Lower leg skin (tissue), 4 donors: Measurements from ENCODE around the gene CCDC127. TPM values are rescaled to one million over a fixed set of nuclear protein-coding genes. Genes with fewer than 3 reads are reported as not detected.

ENCODE experiments used
- DNase-seq, 2 donors: peaks; one replicate each; pipeline ENCODE4 v3.0.0-alpha.2; 2019; ENCODE audit warnings: low spot score in 2 of 2
- H3K4me3 ChIP-seq: fragments of 200-600 bp; sonication (generic); 2 replicates; pipeline ENCODE4 v1.5.1; 2017; ENCODE audit warnings: mild to moderate bottlenecking, low read depth; ENCODE audit not compliant: poor library complexity, severe bottlenecking
- CTCF ChIP-seq, 3 donors: fragments of 450-650 bp; IDR thresholded peaks; one replicate each; pipeline ENCODE4 v1.5.1; 2016; ENCODE audit warnings: antibody characterized with exemption in 3 of 3, mild to moderate bottlenecking in 3 of 3, moderate library complexity in 2 of 3
- POLR2A ChIP-seq, 2 donors: fragments of 450-650 bp; IDR thresholded peaks; one replicate each; pipeline ENCODE4 v1.6.1; 2016 to 2017; ENCODE audit warnings: antibody characterized with exemption in 2 of 2, mild to moderate bottlenecking in 1 of 2, moderate library complexity in 1 of 2
- WGBS, 2 donors: methylation state at CpG; one replicate each; pipeline ENCODE4 v1.1.5; 2018; 5-methylcytosine and 5-hydroxymethylcytosine counted together
- intact Hi-C: fragments of 100-400 bp; cut with DNase I; formaldehyde crosslinking; loops from one replicate; pipeline ENCODE4 v1.15.0; 2023; ENCODE audit warnings: low total_unique reads
- total RNA-seq, 4 donors: library from RNA; depleted of rRNA; stranded (reverse); fragments of >200 nt; gene quantifications; one replicate each; pipeline ENCODE4 v1.1.0, GENCODE V29; 2016

CCDC127 gene
- total RNA-seq, 4 donors from 2014 or later: 3.0 to 6.2 (median 4.6) TPM

- intact Hi-C loops: no loop called here
- 92 to 93% methylated on average over 12 of the region's 12 CpGs for WGBS, 2 donors
- DNase-seq: no peak
- TF ChIP-seq CTCF (IDR thresholded peaks at IDR 0.05) (no peak), POLR2A (IDR thresholded peaks at IDR 0.05) (no peak)
- H3K4me3 ChIP-seq: no peak overlapping the region
These were observed 4.1 kb downstream of the CCDC127 start for GRCh38 chr5:213803-214395.

GRCh38 chr5:208449-209114, 9.4 kb downstream of the CCDC127 start:
- no peak for DNase-seq
- H3K4me3 ChIP-seq: no peak overlapping the region
- intact Hi-C loops: no loop called here
- TF ChIP-seq CTCF (IDR thresholded peaks at IDR 0.05): no peak
- TF ChIP-seq POLR2A (IDR thresholded peaks at IDR 0.05): no peak
- WGBS, 2 donors: 80 to 82% methylated on average over 15 of the region's 15 CpGs

GRCh38 chr5:207599-207998, 10.4 kb downstream of the CCDC127 start:
- H3K4me3 ChIP-seq: no peak overlapping the region
- WGBS, 2 donors: 80 to 83% methylated on average over 14 of the region's 14 CpGs
- no peak for TF ChIP-seq POLR2A (IDR thresholded peaks at IDR 0.05)
- DNase-seq: no peak
- intact Hi-C loops: no loop called here

- TF ChIP-seq CTCF (IDR thresholded peaks at IDR 0.05): no peak
- no peak for TF ChIP-seq POLR2A (IDR thresholded peaks at IDR 0.05)
- intact Hi-C loops: no loop called here
- 88 to 91% methylated on average over 8 of the region's 8 CpGs for WGBS, 2 donors
- no peak for DNase-seq
- no peak overlapping the region for H3K4me3 ChIP-seq
These were observed 10.9 kb downstream of the CCDC127 start for GRCh38 chr5:206927-207536.

- 71 to 82% methylated on average over 11 of the region's 11 CpGs for WGBS, 2 donors
- H3K4me3 ChIP-seq: no peak overlapping the region
- intact Hi-C loops: no loop called here
- TF ChIP-seq POLR2A (IDR thresholded peaks at IDR 0.05): no peak
- TF ChIP-seq CTCF (IDR thresholded peaks at IDR 0.05): no peak
- DNase-seq: no peak
These were observed 11.5 kb downstream of the CCDC127 start for GRCh38 chr5:206406-206805.

- DNase-seq: peak in 1 of 2 donors; percentile 54
- no peak overlapping the region for H3K4me3 ChIP-seq
- 95 to 96% methylated on average over 30 of the region's 30 CpGs for WGBS, 2 donors
- TF ChIP-seq CTCF (IDR thresholded peaks at IDR 0.05): no peak
- intact Hi-C loops: no loop called here
These were observed 12.8 kb downstream of the CCDC127 start for GRCh38 chr5:204966-205670.
